ENCODE results near the gene DOK5. TPM values are rescaled to one million over a fixed set of nuclear protein-coding genes. Genes with fewer than 3 reads are reported as not detected.
A peak's percentile ranks its signal among the peaks of the same experiment; 100 is the strongest.
"Not testable (repeated sequence)": the region's sequence is repeated elsewhere in the genome, so short reads cannot be mapped to it uniquely, and the experiment has no call there.

Gene DOK5
- total RNA-seq = under 0.01 and 6.5 TPM in 2 replicates

DNA sequence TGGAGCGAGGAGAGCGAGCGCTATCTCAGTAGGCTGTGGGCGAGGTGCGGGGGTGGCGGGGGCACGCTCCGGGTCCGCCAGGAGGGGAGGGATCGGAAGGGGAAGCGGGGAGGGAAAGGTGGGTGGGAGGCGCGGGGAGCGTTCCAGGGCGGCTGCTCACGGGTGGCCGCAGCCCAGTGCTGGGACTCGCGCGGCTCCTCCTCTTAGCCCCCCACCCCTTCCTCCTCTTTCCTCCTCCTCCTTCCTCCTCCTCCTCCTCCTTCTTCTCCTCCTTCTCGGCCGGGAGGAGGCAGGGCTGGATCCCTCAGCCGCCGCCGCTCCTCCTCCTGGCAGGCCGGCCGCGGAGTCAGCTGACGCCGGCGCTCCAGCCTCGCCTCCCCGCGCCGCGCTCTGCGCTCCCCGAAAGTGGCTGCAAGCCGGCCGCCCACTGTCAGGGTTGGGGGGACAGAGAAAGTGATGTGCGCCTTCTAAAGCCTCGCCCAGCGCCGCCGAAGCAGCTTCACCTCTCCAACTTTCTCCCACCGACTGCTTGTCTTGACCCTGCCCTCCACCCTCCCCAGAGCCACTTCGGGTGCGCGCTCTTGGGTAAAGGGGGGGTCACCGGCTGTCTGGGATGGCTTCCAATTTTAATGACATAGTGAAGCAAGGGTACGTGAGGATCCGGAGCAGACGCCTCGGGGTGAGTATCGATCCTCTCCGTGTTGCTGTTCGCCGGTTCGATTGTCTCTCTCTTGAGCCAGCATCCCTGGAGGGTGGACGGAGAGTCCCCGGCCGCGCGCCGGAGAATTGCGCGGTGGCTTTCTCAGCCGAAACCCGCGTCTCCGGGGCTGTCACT, at the start of gene DOK5:
Gene DOK5 (plus strand): TSS at position 260 of the 835 bp plus-strand sequence. CDS start 354 bp downstream, at position 614.
- no peak for DNase-seq (ENCODE audit: low read depth)

DNA sequence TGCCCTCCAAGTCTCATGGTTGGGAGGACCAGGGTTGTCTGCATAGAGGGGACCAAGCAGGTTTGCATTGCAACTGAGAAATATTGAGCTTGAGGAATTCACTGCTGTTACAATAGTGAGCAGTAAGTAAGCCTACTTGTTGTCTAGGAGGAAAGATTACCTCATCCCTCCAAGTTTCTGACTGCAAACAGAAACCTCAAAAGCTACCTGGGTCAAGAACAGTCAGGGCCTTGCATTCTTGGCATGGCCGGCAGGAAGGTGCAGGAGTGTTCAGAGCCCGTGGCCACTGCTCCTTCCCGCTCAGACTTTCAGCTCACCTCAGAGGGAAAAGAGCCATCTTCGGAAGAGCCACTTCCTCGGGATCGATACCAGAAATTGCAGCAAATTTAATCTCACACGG, 46.0 kb upstream of the DOK5 start:
- peak; percentile 4 for DNase-seq (ENCODE audit: low read depth)

DNA sequence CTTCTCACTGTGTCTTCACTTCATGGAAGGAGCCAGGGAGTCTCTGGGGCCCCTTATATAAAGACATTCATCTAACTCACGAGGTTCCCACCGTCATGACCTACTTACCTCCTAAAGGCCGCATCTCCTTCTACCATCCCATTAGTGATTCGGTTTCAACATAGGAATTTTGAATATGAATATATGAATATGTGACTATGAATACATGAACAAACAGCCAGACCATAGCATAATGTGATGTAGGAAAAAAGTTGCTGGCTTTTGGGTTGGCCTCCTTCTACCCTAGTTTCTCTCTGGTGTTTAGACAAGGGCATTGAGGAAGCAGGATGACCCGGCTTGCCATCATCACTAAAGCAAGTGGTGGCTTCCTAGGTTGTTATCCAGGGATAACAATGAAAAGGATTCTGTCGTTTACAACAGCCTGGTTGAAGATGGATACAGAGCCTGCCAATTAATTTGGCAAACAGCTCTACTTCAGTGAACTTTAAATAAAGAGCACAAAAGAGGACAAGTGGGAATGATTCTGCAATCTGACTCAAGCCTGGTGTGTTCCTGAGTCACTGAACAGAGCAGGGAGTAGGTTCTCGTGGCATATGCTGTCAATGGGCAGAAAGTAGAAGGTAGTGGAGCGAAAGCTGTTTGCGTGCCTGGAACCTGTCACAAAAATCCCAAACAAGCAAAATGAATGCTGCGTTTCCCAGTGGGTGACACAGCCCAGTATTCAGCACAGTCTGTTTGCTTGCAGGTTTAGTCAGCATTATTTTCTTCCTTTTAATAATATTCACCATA, 44.0 kb upstream of the DOK5 start:
- DNase-seq (ENCODE audit: low read depth) = peak; percentile 22

DNA sequence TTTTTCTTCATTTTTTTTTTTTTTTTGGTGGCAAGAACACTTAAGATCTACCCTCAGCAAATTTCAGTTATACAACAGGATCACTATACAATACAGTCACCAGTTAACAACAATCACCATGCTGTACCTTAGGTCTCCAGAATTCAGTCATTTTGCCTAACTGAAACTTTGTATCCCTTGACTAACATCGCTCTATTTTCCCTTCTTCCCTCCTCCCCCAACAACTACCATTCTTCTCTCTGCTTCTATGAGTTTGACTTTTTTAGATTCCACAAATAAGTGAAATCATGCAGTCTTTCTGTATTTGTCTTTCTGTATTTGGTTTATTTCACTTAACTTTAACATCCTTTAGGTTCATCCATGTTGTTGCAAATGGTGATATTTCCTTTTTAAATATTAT, 42.4 kb upstream of the DOK5 start:
- DNase-seq (ENCODE audit: low read depth) = no peak

GRCh38 chr20:54433636-54434035, 41.8 kb upstream of the DOK5 start:
- DNase-seq (ENCODE audit: low read depth) = no peak

- DNase-seq (ENCODE audit: low read depth) = no peak
Observed at GRCh38 chr20:54434196-54434595, 41.2 kb upstream of the DOK5 start.

DNA sequence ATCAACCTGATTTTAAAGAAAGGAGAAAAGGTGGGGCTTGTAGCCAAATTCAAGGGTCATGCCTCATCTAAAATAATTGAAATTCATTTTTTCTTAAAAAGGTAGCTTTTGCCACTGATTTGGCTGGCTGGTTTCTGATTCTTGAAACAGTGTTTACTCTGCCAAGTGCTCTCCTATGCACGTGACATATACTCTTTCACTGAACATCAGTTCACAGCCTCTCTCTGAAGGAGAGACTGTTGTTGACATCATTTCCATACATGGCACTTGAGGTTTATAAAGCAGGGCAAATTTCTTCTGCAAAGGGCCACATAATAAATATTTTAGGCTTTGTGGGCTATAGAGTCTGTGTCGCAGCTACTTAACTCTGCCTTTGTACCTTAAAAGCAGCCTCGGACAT, 40.4 kb upstream of the DOK5 start:
- DNase-seq (ENCODE audit: low read depth) = no peak

DNA sequence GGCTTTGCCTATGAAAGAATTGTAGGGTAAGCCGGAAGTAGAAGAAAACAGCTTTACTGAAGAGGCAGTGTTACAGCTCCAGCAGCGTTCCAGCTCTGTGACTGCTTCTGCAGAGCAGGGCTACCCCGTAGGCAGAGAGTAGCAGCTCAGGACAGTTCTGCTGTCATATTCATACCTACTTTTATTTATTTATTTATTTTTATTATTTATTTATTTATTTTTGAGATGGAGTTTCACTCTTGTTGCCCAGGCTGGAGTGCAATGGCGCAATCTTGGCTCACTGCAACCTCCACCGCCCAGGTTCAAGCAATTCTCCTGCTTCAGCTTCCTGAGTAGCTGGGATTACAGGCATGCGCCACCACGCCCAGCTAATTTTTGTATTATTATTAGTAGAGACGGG, 39.0 kb upstream of the DOK5 start:
- not testable (repeated sequence) for DNase-seq (ENCODE audit: low read depth)

DNA sequence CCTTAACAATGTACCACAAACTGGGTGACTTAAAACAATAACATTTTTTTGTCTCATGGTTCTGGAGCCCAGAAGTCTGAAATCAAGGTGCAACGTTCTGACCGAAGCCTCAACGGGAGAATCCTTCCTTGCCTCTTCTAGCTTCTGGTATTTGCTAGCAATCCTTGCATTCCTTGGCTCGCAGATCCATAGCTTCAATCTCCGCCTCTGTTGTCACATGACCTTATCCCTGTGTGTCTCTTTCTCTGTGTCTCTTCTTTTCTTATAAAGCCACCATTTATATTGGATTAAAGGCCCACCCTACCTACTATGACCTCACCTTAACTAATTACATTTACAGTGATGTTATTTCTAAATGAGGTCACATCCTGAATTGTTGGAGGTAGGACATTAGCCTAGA, 37.2 kb upstream of the DOK5 start:
- DNase-seq (ENCODE audit: low read depth) = no peak

GRCh38 chr20:54450207-54450606, 25.2 kb upstream of the DOK5 start:
- DNase-seq (ENCODE audit: low read depth) = no peak

DNA sequence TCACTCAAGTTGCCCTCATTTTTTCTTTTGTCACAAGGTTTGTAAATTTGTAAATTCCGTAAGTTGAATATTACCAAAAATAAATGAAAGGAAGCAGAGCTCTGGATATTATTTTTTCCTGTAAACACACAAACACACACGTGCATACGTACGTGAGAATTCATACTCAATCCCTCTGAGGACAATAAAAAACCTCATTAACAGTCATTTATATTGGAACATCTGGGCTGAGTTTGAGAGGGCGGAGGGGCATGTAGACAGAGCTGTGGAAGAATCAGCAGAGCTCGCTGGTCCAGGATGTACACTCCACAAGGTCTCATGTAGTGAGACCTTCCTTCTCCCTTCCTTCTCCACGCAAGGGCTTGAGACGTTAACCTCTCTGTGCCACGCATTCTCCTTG, 24.2 kb upstream of the DOK5 start:
- DNase-seq (ENCODE audit: low read depth) = no peak

DNA sequence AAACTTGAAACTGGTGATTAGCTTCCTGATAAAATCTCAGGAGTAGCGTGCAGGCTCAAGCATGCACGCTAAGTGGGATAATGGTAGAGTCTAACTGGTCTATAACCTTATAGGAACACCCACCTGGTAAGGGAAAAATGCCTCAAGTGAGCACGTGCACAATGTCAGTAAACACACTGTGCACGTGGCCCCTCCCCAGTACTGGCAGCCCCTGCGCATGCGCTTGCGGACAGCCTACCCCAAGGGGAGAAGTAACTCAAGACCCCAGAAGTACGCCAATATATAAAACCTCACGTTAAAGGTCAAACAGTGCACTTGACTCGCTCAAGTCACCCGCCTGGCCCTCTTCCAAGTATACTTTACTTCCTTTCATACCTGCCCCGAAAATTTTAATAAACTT, 23.1 kb upstream of the DOK5 start:
- no peak for DNase-seq (ENCODE audit: low read depth)

GRCh38 chr20:54454982-54455381, 20.4 kb upstream of the DOK5 start:
- DNase-seq (ENCODE audit: low read depth) = no peak

GRCh38 chr20:54456423-54456822, 19.0 kb upstream of the DOK5 start:
- DNase-seq (ENCODE audit: low read depth) = no peak

DNA sequence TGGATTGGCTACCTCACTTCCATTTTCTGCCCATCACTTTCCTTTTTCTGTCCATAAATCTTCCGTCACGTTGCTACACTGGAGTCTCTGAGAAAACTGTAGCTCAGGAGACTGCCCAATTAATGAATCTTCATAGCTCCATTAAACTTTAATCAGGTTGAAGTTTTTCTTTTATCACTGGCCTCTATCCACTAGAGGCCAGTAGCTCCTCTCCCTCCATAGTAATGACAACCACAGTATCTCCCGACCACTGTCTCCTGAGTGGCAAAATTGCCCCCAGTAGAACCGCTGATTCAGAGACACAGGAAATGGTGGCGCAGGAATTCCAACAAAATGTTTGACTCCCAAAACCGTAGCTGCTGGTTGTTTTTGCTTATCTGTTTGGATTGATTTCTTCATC, 18.4 kb upstream of the DOK5 start:
- DNase-seq (ENCODE audit: low read depth) = no peak

DNA sequence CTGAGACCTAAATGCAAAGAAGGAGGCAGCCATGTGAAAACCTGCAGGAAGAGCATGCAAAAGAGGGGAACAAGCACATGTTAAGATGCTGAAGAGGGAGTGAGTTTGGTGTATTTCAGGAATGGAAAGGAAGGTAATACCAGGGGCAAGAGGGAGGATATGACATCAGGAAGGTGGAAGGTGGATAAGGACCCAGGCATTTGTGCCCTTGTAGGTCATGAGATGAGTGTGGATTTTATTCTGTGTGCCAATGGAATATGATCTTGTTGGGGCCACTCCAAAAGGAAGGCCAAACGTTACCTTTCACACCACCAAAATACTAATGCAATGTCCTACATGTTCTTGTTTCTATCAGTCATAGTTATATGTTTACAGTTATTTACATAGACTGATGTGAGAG, 17.2 kb upstream of the DOK5 start:
- no peak for DNase-seq (ENCODE audit: low read depth)

GRCh38 chr20:54459279-54459678, 16.1 kb upstream of the DOK5 start:
- DNase-seq (ENCODE audit: low read depth) = no peak

- no peak for DNase-seq (ENCODE audit: low read depth)
Observed at GRCh38 chr20:54464003-54464402, 11.4 kb upstream of the DOK5 start.

DNA sequence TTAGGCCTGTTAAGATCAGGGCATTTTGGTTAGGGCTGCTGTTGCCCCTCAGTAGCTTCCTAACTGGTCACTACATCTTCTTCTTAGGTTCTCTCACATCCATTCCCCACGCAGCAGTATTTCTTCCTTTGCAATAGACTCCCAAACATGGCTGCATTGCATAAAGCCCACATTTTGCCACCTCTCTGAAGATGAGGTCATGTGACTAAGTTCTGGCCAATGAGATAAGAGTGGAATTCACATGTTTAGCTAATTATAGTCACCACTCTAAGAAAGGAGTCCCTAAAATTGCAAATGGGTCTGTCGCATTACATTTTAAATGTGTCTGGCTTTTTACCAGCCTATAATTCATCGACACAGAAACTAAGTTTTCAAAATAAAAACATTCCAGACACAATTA, 9.3 kb upstream of the DOK5 start:
- no peak for DNase-seq (ENCODE audit: low read depth)

GRCh38 chr20:54467622-54468021, 7.8 kb upstream of the DOK5 start:
- no peak for DNase-seq (ENCODE audit: low read depth)

DNA sequence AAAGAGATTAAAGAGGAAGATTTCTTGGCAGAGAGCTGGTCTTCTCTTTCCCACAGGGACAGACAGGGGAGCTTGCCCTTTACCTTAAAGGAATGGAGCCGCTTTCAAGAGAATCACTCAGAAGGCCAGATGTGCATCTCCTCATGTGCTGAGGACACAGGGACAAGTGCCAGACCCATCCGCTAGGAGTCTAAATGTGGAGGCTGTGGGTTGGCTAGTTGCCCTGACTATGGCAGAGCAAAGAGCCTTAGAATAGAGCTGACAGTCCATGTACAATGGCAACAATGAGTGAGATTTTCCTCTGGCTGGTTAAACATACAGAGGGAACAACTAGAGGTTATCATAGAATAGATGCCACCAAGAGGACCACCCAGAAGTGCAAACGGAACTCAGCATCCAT, 7.3 kb upstream of the DOK5 start:
- no peak for DNase-seq (ENCODE audit: low read depth)

- DNase-seq (ENCODE audit: low read depth) = no peak
Observed at GRCh38 chr20:54469293-54469692, 6.1 kb upstream of the DOK5 start.

GRCh38 chr20:54469952-54470351, 5.4 kb upstream of the DOK5 start:
- DNase-seq (ENCODE audit: low read depth) = no peak
